RWPE2 (cell line): Measurements from ENCODE around the gene ATF4.

Experiments used
- ATAC-seq: fragments of 200-7000 bp; cut with Tn5 transposase; 3 replicates; pipeline ENCODE4 v1.9.1; 2021; ENCODE audit warnings: low read depth
- DNase-seq: peaks from one replicate; pipeline ENCODE4 v3.0.0-alpha.2; 2020; ENCODE audit warnings: low spot score
- H3K27ac ChIP-seq: fragments of 450-650 bp; 2 replicates; pipeline ENCODE4 v1.5.1; 2017; ENCODE audit warnings: mild to moderate bottlenecking; ENCODE audit not compliant: poor library complexity, severe bottlenecking
- H3K27me3 ChIP-seq: fragments of 250-450 bp; sonication (Bioruptor Pico); 2 replicates; pipeline ENCODE4 v1.5.1; 2021; ENCODE audit warnings: mild to moderate bottlenecking, moderate library complexity; ENCODE audit not compliant: insufficient read depth, poor library complexity, severe bottlenecking
- H3K36me3 ChIP-seq: fragments of 250-450 bp; sonication (Bioruptor Pico); 2 replicates; pipeline ENCODE4 v1.5.1; 2020; ENCODE audit warnings: low read depth, mild to moderate bottlenecking, moderate library complexity
- H3K4me1 ChIP-seq: fragments of 250-450 bp; sonication (Bioruptor Pico); 2 replicates; pipeline ENCODE4 v1.5.1; 2021; ENCODE audit warnings: mild to moderate bottlenecking, moderate library complexity; ENCODE audit not compliant: insufficient read depth, poor library complexity, severe bottlenecking
- H3K4me3 ChIP-seq: fragments of 250-450 bp; sonication (Bioruptor Pico); 2 replicates; pipeline ENCODE4 v1.5.1; 2021; ENCODE audit warnings: mild to moderate bottlenecking, moderate library complexity; ENCODE audit not compliant: severe bottlenecking
- H3K9me3 ChIP-seq: fragments of 250-450 bp; sonication (Bioruptor Pico); 2 replicates; pipeline ENCODE4 v1.5.1; 2021; ENCODE audit warnings: mild to moderate bottlenecking, moderate library complexity; ENCODE audit not compliant: severe bottlenecking
- TF ChIP-seq, protein P1 (sequence below): fragments of 450-650 bp; IDR thresholded peaks from one replicate; pipeline ENCODE4 v1.5.1; 2017; ENCODE audit warnings: mild to moderate bottlenecking, moderate library complexity; ENCODE audit not compliant: poor library complexity, severe bottlenecking

The ATF4 gene

DNA sequence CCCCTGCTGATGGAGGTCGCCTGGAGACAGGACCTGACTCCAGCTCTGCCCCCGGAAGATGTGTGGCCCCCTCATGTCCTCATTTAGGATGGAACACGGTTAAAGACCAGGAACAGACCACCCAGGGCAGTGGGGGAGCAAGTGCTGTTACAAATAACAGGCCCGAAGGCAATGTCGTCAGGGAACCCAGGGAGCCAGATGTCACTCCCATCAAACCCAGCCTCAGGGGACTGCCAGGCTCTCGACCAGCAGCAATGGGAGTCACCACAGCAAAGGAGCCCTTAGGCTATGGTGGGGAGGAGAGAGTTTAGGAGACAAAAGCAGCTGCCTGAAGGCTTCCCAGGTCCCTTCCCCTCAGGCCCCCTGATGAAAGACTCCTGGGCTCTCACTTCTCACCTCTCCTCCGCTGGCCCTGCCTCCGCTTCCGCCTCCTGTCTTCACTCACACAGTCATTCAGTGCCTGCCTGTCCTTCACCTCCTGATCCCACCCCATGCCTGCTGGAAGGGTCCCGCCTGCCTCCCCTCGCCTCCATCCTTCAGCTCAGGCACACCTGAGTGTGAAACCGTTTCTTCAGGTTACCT, 7.8 kb downstream of the ATF4 start:
- H3K36me3 ChIP-seq: peaks cover 44% of the 10 kb centered on the region
- H3K27ac ChIP-seq: peak overlapping the region; percentile 22
- ATAC-seq (no peak), DNase-seq (no peak)
- no peak overlapping the region for H3K4me3 ChIP-seq
- no peaks in the 10 kb centered on the region for H3K9me3 ChIP-seq
- H3K27me3 ChIP-seq: no peaks in the 10 kb centered on the region
- H3K4me1 ChIP-seq: peaks cover 7% of the 10 kb centered on the region
- TF ChIP-seq, protein P1, sequence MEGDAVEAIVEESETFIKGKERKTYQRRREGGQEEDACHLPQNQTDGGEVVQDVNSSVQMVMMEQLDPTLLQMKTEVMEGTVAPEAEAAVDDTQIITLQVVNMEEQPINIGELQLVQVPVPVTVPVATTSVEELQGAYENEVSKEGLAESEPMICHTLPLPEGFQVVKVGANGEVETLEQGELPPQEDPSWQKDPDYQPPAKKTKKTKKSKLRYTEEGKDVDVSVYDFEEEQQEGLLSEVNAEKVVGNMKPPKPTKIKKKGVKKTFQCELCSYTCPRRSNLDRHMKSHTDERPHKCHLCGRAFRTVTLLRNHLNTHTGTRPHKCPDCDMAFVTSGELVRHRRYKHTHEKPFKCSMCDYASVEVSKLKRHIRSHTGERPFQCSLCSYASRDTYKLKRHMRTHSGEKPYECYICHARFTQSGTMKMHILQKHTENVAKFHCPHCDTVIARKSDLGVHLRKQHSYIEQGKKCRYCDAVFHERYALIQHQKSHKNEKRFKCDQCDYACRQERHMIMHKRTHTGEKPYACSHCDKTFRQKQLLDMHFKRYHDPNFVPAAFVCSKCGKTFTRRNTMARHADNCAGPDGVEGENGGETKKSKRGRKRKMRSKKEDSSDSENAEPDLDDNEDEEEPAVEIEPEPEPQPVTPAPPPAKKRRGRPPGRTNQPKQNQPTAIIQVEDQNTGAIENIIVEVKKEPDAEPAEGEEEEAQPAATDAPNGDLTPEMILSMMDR: no peak

DNA sequence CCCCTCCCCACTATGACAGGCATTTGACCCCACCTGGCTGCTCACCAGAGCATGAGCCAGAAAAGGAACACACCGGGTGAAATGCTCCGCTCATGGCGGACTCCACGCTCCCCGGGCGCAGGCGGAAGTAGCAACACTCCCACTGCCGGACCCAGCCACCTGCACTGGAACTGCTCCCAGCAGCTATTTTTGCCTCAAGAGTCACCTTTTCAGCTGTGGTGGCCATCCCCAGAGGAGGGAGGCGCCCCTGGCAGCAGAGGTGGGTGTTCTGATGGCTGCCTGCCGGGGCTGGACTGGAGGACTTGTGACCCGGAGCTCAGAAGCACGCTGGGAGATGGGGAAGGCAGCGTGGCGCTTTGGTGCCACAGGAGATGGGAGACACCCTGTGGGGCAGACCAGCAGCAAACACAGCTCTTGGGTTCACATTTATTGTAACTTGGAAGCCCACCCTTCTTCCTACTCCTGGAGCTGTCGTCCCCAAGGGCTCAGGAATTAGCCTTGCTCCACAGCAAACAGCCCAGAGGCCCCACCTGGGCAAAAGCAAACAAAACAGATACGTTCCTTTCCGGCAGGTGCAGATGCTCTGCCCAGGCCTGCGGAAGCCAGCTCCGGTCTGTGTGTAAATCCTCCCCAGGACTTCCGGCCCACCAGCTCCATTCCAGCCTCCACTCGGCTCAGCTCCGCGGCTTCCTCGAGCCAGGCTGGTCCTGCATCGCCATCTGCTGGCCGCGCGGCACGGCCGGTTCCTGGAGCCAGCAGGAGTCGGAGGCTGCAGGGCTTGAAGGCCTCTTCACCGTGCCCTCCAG, 8.5 kb downstream of the ATF4 start:
- peaks cover 39% of the 10 kb centered on the region for H3K36me3 ChIP-seq
- H3K4me1 ChIP-seq: peaks cover 8% of the 10 kb centered on the region
- no peaks in the 10 kb centered on the region for H3K9me3 ChIP-seq
- peak; percentile 39 for ATAC-seq
- DNase-seq: peak; percentile 86
- TF ChIP-seq, protein P1: peak; percentile 94
- H3K27me3 ChIP-seq: no peaks in the 10 kb centered on the region
- H3K27ac ChIP-seq: peak overlapping the region; percentile 22
- H3K4me3 ChIP-seq: no peak overlapping the region

DNA sequence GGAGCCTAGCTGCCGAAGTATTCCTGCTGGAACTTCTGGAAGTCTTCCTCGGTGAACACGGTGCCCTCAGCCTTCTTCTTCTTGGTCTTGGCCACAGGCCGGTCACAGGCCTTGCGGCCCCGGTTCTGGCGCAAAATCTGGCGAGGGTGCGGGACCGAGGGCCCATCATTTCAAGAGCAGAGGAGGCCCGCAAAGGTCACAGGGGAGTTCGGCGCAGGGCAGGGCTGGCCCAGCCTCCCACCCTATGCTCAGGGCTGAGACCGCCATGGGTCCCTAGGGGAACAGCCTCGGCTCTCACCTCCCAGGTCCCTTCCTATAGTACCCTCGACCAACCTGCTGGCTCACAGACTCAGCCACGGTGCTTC, 9.1 kb downstream of the ATF4 start:
- Histone ChIP-seq H3K9me3 (no peaks in the 10 kb centered on the region), H3K4me3 (no peak overlapping the region), H3K36me3 (peaks cover 39% of the 10 kb centered on the region), H3K27me3 (no peaks in the 10 kb centered on the region), H3K4me1 (peaks cover 8% of the 10 kb centered on the region), H3K27ac (no peak overlapping the region)
- ATAC-seq: no peak
- TF ChIP-seq, protein P1: peak; percentile 69
- DNase-seq: no peak

DNA sequence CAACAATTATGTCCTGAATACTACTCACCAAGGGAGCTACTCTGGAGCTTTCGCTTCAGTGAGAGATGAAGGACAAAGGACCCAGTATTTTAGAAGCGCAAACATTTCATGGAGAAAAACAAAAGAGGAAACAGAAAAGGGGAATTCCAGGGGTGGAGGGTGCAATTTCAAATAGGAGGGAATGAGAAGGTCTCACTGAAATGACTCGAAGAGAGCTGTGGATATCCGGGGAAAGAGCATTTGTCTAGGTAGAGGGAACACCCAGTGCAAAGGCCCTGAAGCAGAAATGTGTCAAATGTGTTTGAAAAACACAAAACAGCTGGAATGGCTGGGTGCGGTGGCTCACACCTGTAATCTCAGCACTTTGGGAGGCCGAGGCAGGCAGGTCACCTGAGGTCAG, 9.8 kb downstream of the ATF4 start:
- TF ChIP-seq, protein P1: no peak
- ATAC-seq: no peak
- H3K4me3 ChIP-seq: no peak overlapping the region
- H3K27ac ChIP-seq: no peak overlapping the region
- H3K36me3 ChIP-seq: peaks cover 39% of the 10 kb centered on the region
- H3K27me3 ChIP-seq: no peaks in the 10 kb centered on the region
- no peak for DNase-seq
- peaks cover 8% of the 10 kb centered on the region for H3K4me1 ChIP-seq
- H3K9me3 ChIP-seq: no peaks in the 10 kb centered on the region
